ENCODE results near the gene GLUD1.

GRCh38 chr10:87066178-87066577 is 28.5 kb downstream of the GLUD1 start:
- TF ChIP-seq CTCF (IDR thresholded peaks at IDR 0.05) (no peak), POLR2A (IDR thresholded peaks at IDR 0.05) (no peak)
